Stimulated activated memory B cell treated with anti-CD40 and anti-IgM and Interleukin-4, amounts not matched to agents 10 μg/mL and 1 μg/mL and 100 μg/mL, for 72 hours (primary cell): ENCODE results near the gene RAP2C.

Source experiments
- ATAC-seq: fragments of 150-1000 bp; cut with Tn5 transposase; 2 replicates; pipeline ENCODE4 v1.10.0; 2021
- H3K27ac Mint-ChIP-seq: one replicate; pipeline ENCODE4 v1.8.0; 2022; ENCODE audit warnings: mild to moderate bottlenecking, mixed read lengths
- H3K27me3 Mint-ChIP-seq: one replicate; pipeline ENCODE4 v1.8.0; 2022; ENCODE audit warnings: mixed read lengths
- H3K36me3 Mint-ChIP-seq: one replicate; pipeline ENCODE4 v1.8.0; 2022; ENCODE audit warnings: mixed read lengths
- H3K4me1 Mint-ChIP-seq: one replicate; pipeline ENCODE4 v1.8.0; 2022; ENCODE audit warnings: mixed read lengths
- H3K4me3 Mint-ChIP-seq: one replicate; pipeline ENCODE4 v1.8.0; 2022; ENCODE audit warnings: mild to moderate bottlenecking, moderate library complexity, mixed read lengths
- H3K9me3 Mint-ChIP-seq: one replicate; pipeline ENCODE4 v1.8.0; 2022; ENCODE audit warnings: mixed read lengths

Gene RAP2C

DNA sequence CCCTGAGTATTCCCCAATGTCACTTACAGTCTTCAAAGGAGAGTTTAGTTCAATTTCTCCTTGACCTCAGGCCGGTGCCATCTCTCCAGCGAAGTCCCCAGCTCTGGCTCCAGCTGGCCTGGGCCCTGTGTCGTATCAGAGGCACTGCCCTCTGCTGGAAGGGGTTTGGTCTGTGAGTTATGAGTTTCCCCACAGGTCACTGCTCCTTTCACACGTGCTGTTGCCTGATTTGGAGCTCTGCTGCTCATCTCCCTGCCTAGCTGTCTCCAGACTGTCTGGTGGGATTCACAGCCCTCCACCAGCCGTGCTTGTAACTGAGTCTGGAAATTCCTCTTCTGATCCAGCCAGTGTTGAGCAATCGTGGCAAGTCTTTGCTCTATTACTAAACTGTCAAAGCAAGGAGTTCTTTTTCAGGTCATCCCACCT, at the start of gene RAP2C:
TSS of gene RAP2C (minus strand) at position 105 of the 426 bp plus-strand sequence. CDS start 2,179 bp downstream, outside the sequence.
- Mint-ChIP-seq H3K4me3 (peak within 1 kb of the TSS; percentile 86), H3K36me3 (no peaks in the 10 kb centered on the region), H3K27me3 (no peaks in the 10 kb centered on the region), H3K27ac (peak within 1 kb of the TSS; percentile 92), H3K4me1 (peaks cover 16% of the 10 kb centered on the region), H3K9me3 (no peaks in the 10 kb centered on the region)
- ATAC-seq, result peak; percentile 62

DNA sequence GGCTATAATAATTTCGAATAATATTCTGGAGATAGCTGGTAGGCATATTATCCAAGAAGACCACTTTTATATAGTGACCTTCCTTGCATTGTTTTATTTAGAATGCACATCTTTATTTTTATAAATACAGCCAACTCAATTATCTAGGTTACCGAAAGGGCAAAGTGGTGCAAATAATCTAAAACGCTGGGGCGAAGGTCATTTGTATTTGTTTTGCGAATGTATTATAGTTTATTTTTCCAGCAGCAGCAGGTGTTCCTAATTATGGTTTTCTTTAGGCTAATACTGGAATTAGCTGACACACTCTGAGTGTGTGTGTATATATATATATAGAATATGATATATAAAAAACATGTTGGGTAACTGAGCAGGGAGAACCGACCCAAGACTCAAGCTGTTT, 48.1 kb upstream of the RAP2C start:
- Mint-ChIP-seq H3K27me3 (no peaks in the 10 kb centered on the region), H3K9me3 (no peaks in the 10 kb centered on the region), H3K4me3 (no peak overlapping the region), H3K4me1 (no peaks in the 10 kb centered on the region), H3K27ac (no peak overlapping the region), H3K36me3 (peaks cover 5% of the 10 kb centered on the region)
- ATAC-seq, result no peak

DNA sequence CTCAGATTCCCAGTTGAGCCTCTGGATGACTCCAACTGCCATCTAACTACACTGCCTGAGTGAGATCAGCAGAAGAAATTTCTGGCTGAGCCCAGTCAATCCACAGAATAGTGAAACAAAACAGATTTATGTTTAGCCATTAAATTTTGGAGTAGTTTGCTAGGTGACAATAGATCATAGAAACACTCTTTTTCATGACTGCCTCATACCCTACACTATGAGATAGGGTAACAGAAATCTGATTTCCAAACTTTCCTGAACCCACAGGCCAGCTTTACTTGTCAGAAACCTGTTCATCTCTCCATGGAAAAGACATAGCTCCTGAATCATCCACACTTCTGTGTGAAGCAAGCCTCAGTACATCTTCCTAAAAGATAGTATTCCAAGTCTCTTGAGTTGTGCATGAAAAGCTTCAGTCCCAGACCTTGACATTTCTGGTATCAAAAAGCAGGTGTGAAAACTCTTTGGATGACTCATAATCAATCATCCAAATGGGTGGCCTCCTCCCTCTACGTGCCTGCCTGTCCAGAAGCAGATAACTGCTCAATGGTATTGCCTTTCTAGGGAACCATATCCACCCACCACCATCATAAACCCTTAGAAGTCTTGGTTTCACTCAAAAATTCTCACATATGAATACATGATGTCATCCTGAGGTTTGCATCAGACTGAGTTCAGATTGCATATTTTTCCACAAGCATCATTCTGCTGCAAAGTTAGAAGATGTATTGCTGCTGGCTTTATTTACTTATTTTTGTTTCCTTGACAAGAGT, 47.5 kb upstream of the RAP2C start:
- Mint-ChIP-seq H3K9me3 (no peaks in the 10 kb centered on the region), H3K4me3 (no peak overlapping the region), H3K4me1 (no peaks in the 10 kb centered on the region), H3K27ac (no peak overlapping the region), H3K36me3 (peaks cover 5% of the 10 kb centered on the region), H3K27me3 (no peaks in the 10 kb centered on the region)
- ATAC-seq, result no peak

DNA sequence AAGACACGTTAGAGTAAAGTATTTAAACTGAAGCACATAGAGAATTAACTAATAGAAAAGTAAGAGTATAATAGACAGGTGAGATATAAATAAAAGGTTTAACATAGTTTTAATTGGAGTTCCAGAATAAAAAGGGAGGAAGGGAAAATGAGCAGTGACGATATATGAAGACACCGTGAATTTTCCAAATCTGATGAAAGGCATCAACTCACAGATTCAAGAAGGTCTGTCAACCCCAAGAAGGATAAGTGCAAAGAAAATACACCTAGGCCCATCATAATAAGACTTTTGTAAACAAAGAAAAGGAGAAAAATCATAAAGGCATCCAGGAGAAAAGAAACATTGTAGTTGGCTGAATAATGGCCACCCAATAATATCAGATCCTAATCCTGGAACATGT, 43.9 kb upstream of the RAP2C start:
- no peak overlapping the region for H3K27ac Mint-ChIP-seq
- H3K27me3 Mint-ChIP-seq, result no peaks in the 10 kb centered on the region
- H3K4me3 Mint-ChIP-seq, result no peak overlapping the region
- no peaks in the 10 kb centered on the region for H3K9me3 Mint-ChIP-seq
- H3K4me1 Mint-ChIP-seq, result no peaks in the 10 kb centered on the region
- H3K36me3 Mint-ChIP-seq, result no peaks in the 10 kb centered on the region
- ATAC-seq, result no peak

DNA sequence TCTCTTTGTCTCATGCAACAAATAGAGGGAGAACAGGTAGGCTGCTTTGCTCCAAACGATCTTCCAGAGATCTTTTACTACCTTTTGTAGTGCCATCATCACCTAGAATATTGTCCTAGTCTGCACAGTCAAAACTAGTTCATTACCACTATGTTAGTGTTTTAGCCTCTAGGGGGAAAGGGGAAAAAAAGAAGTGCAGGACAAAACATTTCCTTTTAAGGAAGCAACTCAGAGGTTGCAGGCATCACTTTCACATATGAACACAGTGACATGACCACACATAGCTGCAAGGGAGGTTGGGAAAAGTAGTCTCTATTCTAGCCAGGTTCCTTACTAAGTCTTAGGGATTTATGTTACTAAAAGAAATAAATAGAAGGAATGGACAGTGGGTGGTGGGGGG, 39.3 kb upstream of the RAP2C start:
- no peak overlapping the region for H3K4me3 Mint-ChIP-seq
- H3K36me3 Mint-ChIP-seq, result no peaks in the 10 kb centered on the region
- no peaks in the 10 kb centered on the region for H3K9me3 Mint-ChIP-seq
- no peak overlapping the region for H3K27ac Mint-ChIP-seq
- no peak for ATAC-seq
- no peaks in the 10 kb centered on the region for H3K27me3 Mint-ChIP-seq
- H3K4me1 Mint-ChIP-seq, result no peaks in the 10 kb centered on the region

DNA sequence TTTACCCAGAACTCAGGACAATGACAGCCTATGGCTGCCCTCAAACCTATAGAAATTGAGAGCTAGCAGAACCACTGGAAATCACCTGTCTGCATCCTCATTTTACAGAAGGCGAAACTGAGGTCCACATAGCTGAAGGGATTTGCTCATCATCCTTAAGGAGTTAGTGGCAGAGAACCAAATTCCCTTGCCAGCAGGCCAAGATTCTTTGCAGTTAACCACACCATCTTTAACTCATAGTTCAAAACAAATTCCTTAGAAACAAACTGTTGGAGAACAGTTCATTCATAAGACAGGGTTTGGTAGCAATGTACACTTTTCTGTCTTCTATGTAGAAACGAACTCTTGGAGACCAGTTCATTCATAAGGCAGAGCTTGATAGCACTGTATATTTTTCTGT, 37.9 kb upstream of the RAP2C start:
- H3K36me3 Mint-ChIP-seq, result no peaks in the 10 kb centered on the region
- H3K27ac Mint-ChIP-seq, result no peak overlapping the region
- ATAC-seq, result no peak
- H3K9me3 Mint-ChIP-seq, result no peaks in the 10 kb centered on the region
- H3K4me3 Mint-ChIP-seq, result no peak overlapping the region
- no peaks in the 10 kb centered on the region for H3K4me1 Mint-ChIP-seq
- no peaks in the 10 kb centered on the region for H3K27me3 Mint-ChIP-seq

DNA sequence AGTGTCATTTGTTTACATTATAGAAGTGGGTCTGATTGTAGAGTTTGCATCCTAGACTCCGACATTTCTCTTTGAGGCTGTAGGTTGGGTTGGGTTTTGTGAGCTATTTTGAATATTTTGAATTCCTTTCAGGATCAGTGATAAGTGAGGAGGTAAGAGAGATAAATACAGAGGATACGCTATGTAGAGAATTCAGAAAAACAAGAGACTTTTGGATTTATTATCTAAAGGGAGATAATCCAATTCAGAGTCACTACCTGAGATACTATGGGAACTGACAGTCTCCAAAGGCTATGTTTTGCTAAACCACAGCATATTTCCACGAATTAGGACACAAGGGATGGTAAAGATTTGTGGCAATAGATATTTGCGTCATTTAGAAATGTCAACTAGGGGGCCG, 16.9 kb upstream of the RAP2C start:
- Mint-ChIP-seq H3K4me1 (peaks cover 23% of the 10 kb centered on the region), H3K27ac (no peak overlapping the region), H3K4me3 (no peak overlapping the region), H3K27me3 (no peaks in the 10 kb centered on the region), H3K36me3 (peaks cover 5% of the 10 kb centered on the region), H3K9me3 (peaks cover 4% of the 10 kb centered on the region)
- no peak for ATAC-seq

DNA sequence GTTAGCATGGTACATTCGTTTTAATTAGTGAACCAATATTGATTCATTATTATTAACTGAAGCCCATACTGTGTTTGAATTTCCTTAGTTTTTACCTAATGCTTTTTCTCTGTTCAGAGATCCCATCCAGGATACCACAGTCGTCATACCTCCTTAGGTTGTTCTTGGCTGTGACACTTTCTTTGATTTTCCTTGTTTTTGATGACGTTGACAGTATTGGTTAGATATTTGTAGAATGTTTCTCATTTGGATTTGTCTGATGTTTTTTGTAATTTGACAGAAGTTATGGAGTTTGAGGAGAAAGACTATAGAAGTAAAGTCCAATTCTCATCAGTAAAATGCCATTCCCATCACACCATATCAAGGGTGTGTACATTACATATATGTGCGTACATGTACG, 16.2 kb upstream of the RAP2C start:
- no peak for ATAC-seq
- Mint-ChIP-seq H3K27ac (no peak overlapping the region), H3K4me3 (no peak overlapping the region), H3K27me3 (no peaks in the 10 kb centered on the region), H3K4me1 (peaks cover 18% of the 10 kb centered on the region), H3K36me3 (no peaks in the 10 kb centered on the region), H3K9me3 (no peaks in the 10 kb centered on the region)

DNA sequence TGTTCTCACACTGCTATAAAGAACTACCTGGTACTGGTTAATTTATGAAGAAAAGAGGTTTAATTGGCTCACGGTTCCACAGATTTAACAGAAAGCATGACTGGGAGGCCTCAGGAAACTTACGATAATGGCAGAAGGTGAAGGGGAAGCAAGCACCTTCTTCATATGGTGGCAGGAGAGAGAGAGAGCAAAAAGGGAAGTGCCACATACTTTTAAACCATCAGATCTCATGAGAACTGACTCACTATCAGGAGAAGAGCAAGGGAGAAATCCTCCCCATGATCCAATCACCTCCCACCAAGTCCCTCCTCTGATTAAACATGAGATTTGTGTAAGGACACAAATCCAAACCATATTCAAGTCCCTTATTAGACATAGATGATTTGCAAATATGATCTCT, 12.3 kb upstream of the RAP2C start:
- peaks cover 30% of the 10 kb centered on the region for H3K4me1 Mint-ChIP-seq
- H3K36me3 Mint-ChIP-seq, result no peaks in the 10 kb centered on the region
- H3K27me3 Mint-ChIP-seq, result no peaks in the 10 kb centered on the region
- no peaks in the 10 kb centered on the region for H3K9me3 Mint-ChIP-seq
- peak overlapping the region; percentile 42 for H3K27ac Mint-ChIP-seq
- no peak for ATAC-seq
- H3K4me3 Mint-ChIP-seq, result no peak overlapping the region

DNA sequence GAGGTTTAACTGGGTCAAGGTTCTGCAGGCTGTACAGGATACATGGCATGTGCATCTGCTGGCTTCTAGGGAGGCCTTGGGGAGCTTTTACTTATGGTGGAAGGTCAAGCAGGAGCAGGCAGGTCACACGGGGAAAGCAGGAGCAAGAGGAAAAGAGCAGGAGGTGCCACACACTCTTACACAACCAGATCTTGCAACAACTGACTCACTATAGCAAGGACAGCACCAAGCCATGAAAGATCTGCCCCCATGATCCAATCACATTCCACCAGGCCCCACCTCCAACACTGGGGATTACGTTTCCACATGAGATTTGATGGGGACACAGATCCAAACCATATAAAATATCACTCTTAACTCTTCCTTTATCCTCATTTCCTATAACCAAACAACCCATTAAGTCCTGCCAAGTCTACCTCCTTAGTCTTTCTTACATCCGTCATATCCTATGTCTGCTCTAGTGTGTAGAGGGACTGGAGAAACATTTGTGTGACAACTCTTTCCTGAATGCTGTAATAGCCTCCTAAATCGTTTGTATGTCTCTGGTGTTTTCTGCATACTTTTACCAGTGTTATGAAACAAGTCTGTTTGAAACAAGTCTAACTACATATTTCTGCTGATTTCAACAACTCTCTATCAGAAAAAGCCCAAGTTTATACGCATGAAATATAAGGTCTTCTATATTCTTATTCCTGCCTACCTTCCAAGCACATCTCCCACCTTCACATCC, 8.3 kb upstream of the RAP2C start:
- no peak overlapping the region for H3K27ac Mint-ChIP-seq
- H3K27me3 Mint-ChIP-seq, result no peaks in the 10 kb centered on the region
- H3K36me3 Mint-ChIP-seq, result no peaks in the 10 kb centered on the region
- ATAC-seq, result no peak
- H3K4me3 Mint-ChIP-seq, result no peak overlapping the region
- peaks cover 21% of the 10 kb centered on the region for H3K4me1 Mint-ChIP-seq
- H3K9me3 Mint-ChIP-seq, result no peaks in the 10 kb centered on the region

DNA sequence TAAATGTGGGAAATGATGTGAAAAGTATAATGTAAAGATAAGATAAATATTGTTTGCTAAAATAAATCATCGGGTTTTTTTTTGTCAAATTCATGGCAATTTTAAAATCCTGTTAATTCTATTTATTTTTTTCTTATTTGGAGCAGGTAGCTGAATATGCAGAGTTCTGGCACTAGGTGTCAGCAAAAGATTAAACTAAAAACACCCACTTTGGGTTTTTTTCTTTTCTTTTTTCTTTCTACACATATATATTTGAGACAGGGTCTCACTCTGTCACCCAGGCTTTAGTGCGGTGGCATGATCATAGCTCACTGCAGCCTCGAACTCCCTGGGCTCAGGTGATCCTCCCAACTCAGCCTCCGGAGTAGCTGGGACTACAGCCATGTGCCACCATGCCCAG, 6.9 kb upstream of the RAP2C start:
- Mint-ChIP-seq H3K27me3 (no peaks in the 10 kb centered on the region), H3K36me3 (no peaks in the 10 kb centered on the region), H3K4me1 (peaks cover 12% of the 10 kb centered on the region), H3K9me3 (no peaks in the 10 kb centered on the region), H3K27ac (no peak overlapping the region), H3K4me3 (no peak overlapping the region)
- ATAC-seq, result no peak

DNA sequence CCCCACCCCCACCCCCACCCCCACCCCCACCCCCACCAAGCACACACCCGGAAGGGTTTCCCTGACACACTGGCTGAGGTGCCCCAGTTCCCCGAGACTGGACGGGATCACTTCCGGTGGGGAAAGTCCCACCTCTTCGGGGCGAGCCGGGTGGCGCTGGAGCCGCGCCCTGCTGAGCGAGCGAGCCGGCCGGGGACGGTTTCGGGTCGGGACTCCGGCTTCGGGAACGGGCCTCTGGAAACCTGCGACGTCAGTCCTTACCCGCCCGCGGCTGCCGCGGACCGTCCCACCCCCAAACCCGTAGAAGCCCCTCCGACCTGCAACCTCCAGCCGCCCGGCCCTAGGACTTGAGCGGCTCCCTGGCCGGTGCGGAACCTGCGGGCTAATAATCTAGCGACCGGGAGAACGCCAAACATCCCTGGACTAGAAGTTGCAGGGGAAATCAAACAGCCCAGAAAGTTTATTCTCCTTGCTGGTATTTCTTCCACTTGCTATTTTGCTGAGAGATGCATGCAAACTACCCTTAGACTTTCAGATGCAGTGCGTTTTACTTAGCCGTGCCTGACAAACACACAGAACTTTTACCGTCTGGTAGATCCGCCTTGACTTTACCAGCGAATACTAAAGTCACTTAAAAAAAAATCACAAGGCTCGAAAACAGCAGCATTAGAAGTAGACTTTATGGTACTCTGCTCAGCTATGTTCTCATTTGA, 991 bp downstream of the RAP2C start:
- Mint-ChIP-seq H3K4me1 (peaks cover 20% of the 10 kb centered on the region), H3K9me3 (no peaks in the 10 kb centered on the region), H3K27ac (peak overlapping the region; percentile 92), H3K36me3 (no peaks in the 10 kb centered on the region), H3K27me3 (no peaks in the 10 kb centered on the region), H3K4me3 (peak overlapping the region; percentile 86)
- peak; percentile 80 for ATAC-seq

DNA sequence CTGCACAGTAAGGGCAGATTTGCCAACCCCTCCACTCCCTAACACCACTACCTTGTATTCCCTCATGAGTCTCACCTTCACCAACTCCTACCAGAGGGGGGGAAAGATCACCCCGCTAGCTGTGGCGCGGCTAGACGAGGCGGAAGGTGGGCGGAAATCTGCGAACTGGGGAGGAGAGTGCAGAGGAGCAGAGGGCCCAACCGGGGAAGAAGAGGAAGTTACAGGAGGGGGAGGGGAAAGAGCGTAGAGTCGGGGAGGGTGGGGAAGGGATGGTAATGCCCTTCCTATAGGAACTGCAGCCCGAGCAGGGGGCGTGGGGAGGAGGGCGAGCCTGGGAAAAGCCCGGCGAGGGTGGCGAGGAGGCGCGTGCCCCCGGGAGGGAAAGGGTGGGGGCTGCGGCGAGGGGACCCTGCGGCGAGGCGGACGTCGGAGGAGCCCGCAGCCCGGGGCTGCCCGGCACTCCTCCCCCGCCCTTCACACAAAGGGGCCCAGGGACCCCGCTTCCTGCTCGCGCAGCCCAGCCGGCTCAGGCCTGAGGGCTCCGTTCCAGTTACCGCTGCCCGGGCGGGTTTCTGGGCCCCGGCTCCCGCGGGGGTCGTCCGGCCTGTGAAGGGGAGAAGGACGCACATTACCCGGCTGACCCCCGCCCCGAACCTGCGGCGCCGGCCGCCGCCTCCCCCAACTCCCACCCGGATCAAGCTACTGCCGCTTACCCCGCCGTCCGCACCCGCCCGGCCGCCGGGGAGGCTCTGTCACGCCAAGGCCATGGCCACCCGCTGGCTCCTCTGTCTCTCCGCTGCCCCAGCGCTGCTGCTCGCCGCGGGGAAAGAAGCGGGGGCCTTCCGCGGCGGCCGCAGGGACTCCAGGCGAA, 1.8 kb downstream of the RAP2C start:
- Mint-ChIP-seq H3K4me1 (peaks cover 20% of the 10 kb centered on the region), H3K36me3 (no peaks in the 10 kb centered on the region), H3K4me3 (peak overlapping the region; percentile 86), H3K27ac (peak overlapping the region; percentile 92), H3K27me3 (no peaks in the 10 kb centered on the region), H3K9me3 (no peaks in the 10 kb centered on the region)
- ATAC-seq, result peak; percentile 89

DNA sequence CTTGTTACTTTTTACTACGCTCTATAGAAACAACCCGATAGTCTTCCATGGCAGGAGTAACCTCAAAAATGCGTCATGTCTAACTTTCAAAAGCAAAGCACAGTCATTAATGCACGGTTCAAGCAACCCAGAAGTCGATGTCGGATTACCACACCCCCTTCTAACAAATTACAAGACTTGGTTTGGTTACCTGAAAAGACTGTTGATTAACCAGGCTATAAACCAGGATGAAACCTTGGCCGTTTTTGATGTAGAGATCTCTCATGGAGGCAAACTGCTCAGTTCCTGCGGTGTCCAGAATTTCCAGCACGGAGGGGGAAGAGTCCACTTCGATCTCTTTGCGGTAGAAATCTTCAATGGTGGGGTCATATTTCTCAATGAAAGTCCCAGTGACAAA, 2.4 kb downstream of the RAP2C start:
- H3K4me1 Mint-ChIP-seq, result peaks cover 20% of the 10 kb centered on the region
- H3K27me3 Mint-ChIP-seq, result no peaks in the 10 kb centered on the region
- H3K27ac Mint-ChIP-seq, result peak overlapping the region; percentile 92
- no peaks in the 10 kb centered on the region for H3K9me3 Mint-ChIP-seq
- H3K4me3 Mint-ChIP-seq, result peak overlapping the region; percentile 86
- ATAC-seq, result peak; percentile 44
- H3K36me3 Mint-ChIP-seq, result no peaks in the 10 kb centered on the region

DNA sequence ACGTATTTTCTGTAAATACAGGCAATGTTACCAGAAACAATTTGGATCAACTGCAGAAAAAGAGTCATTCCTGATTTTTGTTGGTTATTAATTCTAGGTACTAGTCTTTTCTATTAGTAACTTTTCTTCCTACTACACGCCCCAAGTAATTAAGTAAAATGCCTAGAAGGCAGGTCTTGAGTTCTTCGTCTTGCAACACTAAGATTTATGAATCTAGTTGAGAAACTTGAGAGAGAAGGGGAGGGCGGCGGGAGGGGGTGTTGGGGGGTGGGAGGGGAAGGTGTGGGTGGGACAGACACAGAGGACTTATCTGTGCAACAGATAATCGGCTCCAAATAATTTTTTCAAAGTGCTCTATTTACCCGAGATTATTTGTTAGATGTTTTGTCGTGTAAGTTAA, 3.0 kb downstream of the RAP2C start:
- peaks cover 23% of the 10 kb centered on the region for H3K4me1 Mint-ChIP-seq
- no peak for ATAC-seq
- H3K36me3 Mint-ChIP-seq, result peaks cover 4% of the 10 kb centered on the region
- peak overlapping the region; percentile 86 for H3K4me3 Mint-ChIP-seq
- peak overlapping the region; percentile 92 for H3K27ac Mint-ChIP-seq
- no peaks in the 10 kb centered on the region for H3K9me3 Mint-ChIP-seq
- H3K27me3 Mint-ChIP-seq, result no peaks in the 10 kb centered on the region
